PFSK-1 (cell line): ENCODE results near the gene NRIP1.

Experiments used
- FOXP2 ChIP-seq: optimal IDR thresholded peaks from 2 replicates; pipeline ENCODE3; 2011; ENCODE audit warnings: borderline replicate concordance, control low read depth, inconsistent platforms; ENCODE audit not compliant: insufficient read depth; ENCODE audit errors: extremely low read length, extremely low read depth
- POLR2AphosphoS5 ChIP-seq: IDR thresholded peaks from 2 replicates; pipeline ENCODE4 v1.6.1; 2012; ENCODE audit warnings: low read depth, mild to moderate bottlenecking, control low read depth, low read length, moderate library complexity
- SIN3A ChIP-seq: IDR thresholded peaks from 2 replicates; pipeline ENCODE4 v1.6.1; 2012; ENCODE audit warnings: mild to moderate bottlenecking, low read length, moderate library complexity, borderline replicate concordance; ENCODE audit not compliant: insufficient read depth
- TAF1 ChIP-seq: IDR thresholded peaks from 2 replicates; pipeline ENCODE4 v1.6.1; 2012; ENCODE audit warnings: low read length, control low read depth, borderline replicate concordance; ENCODE audit not compliant: insufficient read depth
- TF ChIP-seq, protein P1 (sequence below), 2 experiments: IDR thresholded peaks; 2 replicates each; pipeline versions ENCODE4 v1.6.1 to v1.8.0; 2011 to 2012; ENCODE audit warnings: low read depth in 2 of 2, low read length in 2 of 2, control low read depth in 1 of 2, inconsistent platforms in 1 of 2, mild to moderate bottlenecking in 1 of 2, moderate library complexity in 1 of 2; ENCODE audit not compliant: insufficient read depth in 1 of 2

The NRIP1 gene

GRCh38 chr21:14959343-14959742 is 105.5 kb downstream of the NRIP1 start:
- TF ChIP-seq FOXP2 (no peak), POLR2AphosphoS5 (no peak), SIN3A (no peak), TAF1 (no peak)
- TF ChIP-seq, protein P1, sequence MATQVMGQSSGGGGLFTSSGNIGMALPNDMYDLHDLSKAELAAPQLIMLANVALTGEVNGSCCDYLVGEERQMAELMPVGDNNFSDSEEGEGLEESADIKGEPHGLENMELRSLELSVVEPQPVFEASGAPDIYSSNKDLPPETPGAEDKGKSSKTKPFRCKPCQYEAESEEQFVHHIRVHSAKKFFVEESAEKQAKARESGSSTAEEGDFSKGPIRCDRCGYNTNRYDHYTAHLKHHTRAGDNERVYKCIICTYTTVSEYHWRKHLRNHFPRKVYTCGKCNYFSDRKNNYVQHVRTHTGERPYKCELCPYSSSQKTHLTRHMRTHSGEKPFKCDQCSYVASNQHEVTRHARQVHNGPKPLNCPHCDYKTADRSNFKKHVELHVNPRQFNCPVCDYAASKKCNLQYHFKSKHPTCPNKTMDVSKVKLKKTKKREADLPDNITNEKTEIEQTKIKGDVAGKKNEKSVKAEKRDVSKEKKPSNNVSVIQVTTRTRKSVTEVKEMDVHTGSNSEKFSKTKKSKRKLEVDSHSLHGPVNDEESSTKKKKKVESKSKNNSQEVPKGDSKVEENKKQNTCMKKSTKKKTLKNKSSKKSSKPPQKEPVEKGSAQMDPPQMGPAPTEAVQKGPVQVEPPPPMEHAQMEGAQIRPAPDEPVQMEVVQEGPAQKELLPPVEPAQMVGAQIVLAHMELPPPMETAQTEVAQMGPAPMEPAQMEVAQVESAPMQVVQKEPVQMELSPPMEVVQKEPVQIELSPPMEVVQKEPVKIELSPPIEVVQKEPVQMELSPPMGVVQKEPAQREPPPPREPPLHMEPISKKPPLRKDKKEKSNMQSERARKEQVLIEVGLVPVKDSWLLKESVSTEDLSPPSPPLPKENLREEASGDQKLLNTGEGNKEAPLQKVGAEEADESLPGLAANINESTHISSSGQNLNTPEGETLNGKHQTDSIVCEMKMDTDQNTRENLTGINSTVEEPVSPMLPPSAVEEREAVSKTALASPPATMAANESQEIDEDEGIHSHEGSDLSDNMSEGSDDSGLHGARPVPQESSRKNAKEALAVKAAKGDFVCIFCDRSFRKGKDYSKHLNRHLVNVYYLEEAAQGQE (IDR thresholded peaks at IDR 0.05; ENCODE audit: insufficient read depth in 1 of 2, low read depth in 2 of 2, low read length in 2 of 2): no peak

DNA sequence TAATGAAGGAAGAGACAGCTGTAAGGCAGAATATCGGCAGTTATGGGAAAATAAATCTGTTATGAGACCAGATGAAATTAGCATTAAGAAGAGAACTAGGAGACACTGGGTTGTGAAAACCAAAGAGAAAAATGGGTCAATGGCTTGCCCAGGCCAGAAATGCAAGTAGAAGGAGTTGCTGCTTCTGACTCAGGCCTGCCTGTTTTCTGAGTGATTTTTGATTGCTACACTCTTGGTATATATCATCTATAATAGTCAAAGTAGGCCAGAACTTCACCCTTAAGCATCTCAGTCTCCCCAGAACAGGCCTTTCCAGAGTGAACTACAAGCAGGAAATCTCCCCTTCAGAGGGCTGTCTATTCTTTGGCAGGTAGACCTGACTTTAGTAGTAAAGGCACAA is 107.0 kb downstream of the NRIP1 start:
- no peak for TF ChIP-seq POLR2AphosphoS5
- TF ChIP-seq, protein P1 (IDR thresholded peaks at IDR 0.05; ENCODE audit: insufficient read depth in 1 of 2, low read depth in 2 of 2, low read length in 2 of 2): no peak
- TF ChIP-seq FOXP2: no peak

- TF ChIP-seq TAF1: no peak
- TF ChIP-seq SIN3A: no peak
- no peak for TF ChIP-seq POLR2AphosphoS5
- TF ChIP-seq, protein P1 (IDR thresholded peaks at IDR 0.05; ENCODE audit: insufficient read depth in 1 of 2, low read depth in 2 of 2, low read length in 2 of 2): no peak
- TF ChIP-seq FOXP2: no peak
These were observed 108.0 kb downstream of the NRIP1 start for GRCh38 chr21:14956807-14957206.

- no peak for TF ChIP-seq POLR2AphosphoS5
- no peak for TF ChIP-seq TAF1
These were observed 108.8 kb downstream of the NRIP1 start for GRCh38 chr21:14955936-14956520.

DNA sequence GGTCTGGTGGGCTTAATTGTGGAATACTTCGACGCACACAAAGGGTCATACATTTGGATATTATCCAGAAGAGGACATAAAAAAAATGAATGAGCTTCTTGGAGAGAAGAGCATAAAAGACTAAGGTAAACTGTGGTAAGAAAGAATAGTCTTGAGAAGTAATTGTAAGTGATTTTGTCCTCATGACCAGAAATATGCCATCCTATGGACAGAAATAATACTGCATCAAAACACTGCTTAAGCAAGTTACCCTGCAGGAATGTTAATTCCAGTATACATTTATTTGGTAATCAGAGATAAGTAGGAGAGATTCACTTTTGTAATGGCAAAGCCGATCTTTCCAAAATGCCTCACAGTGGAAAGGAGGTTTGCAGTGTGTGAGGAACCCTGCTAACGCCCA is 111.9 kb downstream of the NRIP1 start:
- TF ChIP-seq FOXP2 (no peak), SIN3A (no peak), POLR2AphosphoS5 (no peak)
- TF ChIP-seq, protein P1 (IDR thresholded peaks at IDR 0.05; ENCODE audit: insufficient read depth in 1 of 2, low read depth in 2 of 2, low read length in 2 of 2): no peak
